Loucy (cell line): Measurements from ENCODE around the gene FIGN.

Experiments used
- H2AFZ ChIP-seq: fragments of 200-600 bp; sonication (generic); 2 replicates; pipeline ENCODE4 v1.6.0; 2016; ENCODE audit warnings: antibody characterized with exemption, mild to moderate bottlenecking, low read length, moderate library complexity
- H3F3A ChIP-seq: fragments of 200-600 bp; 2 replicates; pipeline ENCODE4 v1.6.0; 2016; ENCODE audit warnings: antibody characterized with exemption, low read depth, mild to moderate bottlenecking
- H3K27me3 ChIP-seq: fragments of 200-600 bp; sonication (generic); 2 replicates; pipeline ENCODE4 v1.6.1; 2014; ENCODE audit warnings: low read length, mild to moderate bottlenecking; ENCODE audit not compliant: insufficient read depth, poor library complexity, severe bottlenecking
- H3K36me3 ChIP-seq: fragments of 200-600 bp; sonication (generic); 2 replicates; pipeline ENCODE4 v1.6.1; 2016; ENCODE audit warnings: low read length; ENCODE audit not compliant: insufficient read depth
- H3K4me1 ChIP-seq: fragments of 200-600 bp; sonication (generic); 2 replicates; pipeline ENCODE4 v1.5.1; 2014; ENCODE audit warnings: low read length, mild to moderate bottlenecking; ENCODE audit not compliant: insufficient read depth, poor library complexity, severe bottlenecking
- H3K4me2 ChIP-seq: fragments of 200-600 bp; sonication (generic); 2 replicates; pipeline ENCODE4 v1.6.0; 2014; ENCODE audit warnings: antibody characterized with exemption, low read length, low read depth, mild to moderate bottlenecking; ENCODE audit not compliant: poor library complexity, severe bottlenecking
- H3K4me3 ChIP-seq: fragments of 200-600 bp; sonication (generic); 2 replicates; pipeline ENCODE4 v1.5.1; 2014; ENCODE audit warnings: low read length, mild to moderate bottlenecking, mixed read lengths; ENCODE audit not compliant: poor library complexity, severe bottlenecking
- H3K79me2 ChIP-seq: fragments of 200-600 bp; sonication (generic); 2 replicates; pipeline ENCODE4 v1.6.1; 2014; ENCODE audit warnings: low read length; ENCODE audit not compliant: insufficient read depth
- H3K9ac ChIP-seq: fragments of 200-600 bp; sonication (generic); 2 replicates; pipeline ENCODE4 v1.6.0; 2014; ENCODE audit warnings: mild to moderate bottlenecking, low read depth, low read length, moderate library complexity; ENCODE audit not compliant: poor library complexity, severe bottlenecking
- H3K9me2 ChIP-seq: fragments of 200-600 bp; sonication (generic); replicated peaks from 2 replicates; pipeline ENCODE4 v1.6.1; 2016; ENCODE audit warnings: low read depth, low read length, mixed read lengths
- H3K9me3 ChIP-seq: fragments of 200-600 bp; sonication (generic); 2 replicates; pipeline ENCODE4 v1.6.1; 2014; ENCODE audit warnings: mild to moderate bottlenecking, antibody characterized with exemption, low read length, low read depth; ENCODE audit not compliant: insufficient read depth
- H4K20me1 ChIP-seq: fragments of 200-600 bp; sonication (generic); 2 replicates; pipeline ENCODE4 v1.6.0; 2014; ENCODE audit warnings: antibody characterized with exemption, low read length, mild to moderate bottlenecking; ENCODE audit not compliant: insufficient read depth, poor library complexity, severe bottlenecking
- EZH2phosphoT487 ChIP-seq: fragments of 200-600 bp; IDR thresholded peaks from 2 replicates; pipeline ENCODE4 v1.6.1; 2018; ENCODE audit warnings: antibody characterized with exemption, mild to moderate bottlenecking, moderate library complexity, borderline replicate concordance
- TF ChIP-seq, protein P1 (sequence below): fragments of 200-600 bp; sonication (generic); conservative IDR thresholded peaks from 2 replicates; pipeline ENCODE4 v1.5.1; 2014; ENCODE audit warnings: mild to moderate bottlenecking, antibody characterized with exemption, low read length

The FIGN gene

DNA sequence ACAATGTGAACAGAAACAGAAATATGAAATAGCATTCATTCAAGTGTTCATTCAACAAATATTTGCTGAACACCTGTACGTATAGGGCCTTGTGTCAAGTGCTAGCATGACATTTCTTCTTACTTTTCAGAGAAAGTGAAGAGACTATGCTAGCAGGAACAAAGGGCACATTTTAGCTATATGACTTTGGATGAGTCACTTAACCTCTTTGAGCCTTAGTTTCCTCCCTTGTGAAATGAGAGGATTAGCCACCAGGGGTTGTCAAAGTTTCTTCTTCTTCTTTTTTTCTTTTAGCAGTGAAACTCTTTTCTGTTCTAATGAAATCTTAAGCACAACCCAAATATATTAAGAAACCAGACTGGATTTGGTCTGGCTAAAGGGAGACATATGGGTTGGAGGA, 53.1 kb downstream of the FIGN start:
- H3K9me2 ChIP-seq = no peaks in the 10 kb centered on the region
- H3K4me1 ChIP-seq = no peaks in the 10 kb centered on the region
- H3K36me3 ChIP-seq = no peaks in the 10 kb centered on the region
- no peak overlapping the region for H3K9ac ChIP-seq
- TF ChIP-seq, protein P1, sequence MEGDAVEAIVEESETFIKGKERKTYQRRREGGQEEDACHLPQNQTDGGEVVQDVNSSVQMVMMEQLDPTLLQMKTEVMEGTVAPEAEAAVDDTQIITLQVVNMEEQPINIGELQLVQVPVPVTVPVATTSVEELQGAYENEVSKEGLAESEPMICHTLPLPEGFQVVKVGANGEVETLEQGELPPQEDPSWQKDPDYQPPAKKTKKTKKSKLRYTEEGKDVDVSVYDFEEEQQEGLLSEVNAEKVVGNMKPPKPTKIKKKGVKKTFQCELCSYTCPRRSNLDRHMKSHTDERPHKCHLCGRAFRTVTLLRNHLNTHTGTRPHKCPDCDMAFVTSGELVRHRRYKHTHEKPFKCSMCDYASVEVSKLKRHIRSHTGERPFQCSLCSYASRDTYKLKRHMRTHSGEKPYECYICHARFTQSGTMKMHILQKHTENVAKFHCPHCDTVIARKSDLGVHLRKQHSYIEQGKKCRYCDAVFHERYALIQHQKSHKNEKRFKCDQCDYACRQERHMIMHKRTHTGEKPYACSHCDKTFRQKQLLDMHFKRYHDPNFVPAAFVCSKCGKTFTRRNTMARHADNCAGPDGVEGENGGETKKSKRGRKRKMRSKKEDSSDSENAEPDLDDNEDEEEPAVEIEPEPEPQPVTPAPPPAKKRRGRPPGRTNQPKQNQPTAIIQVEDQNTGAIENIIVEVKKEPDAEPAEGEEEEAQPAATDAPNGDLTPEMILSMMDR = no peak
- TF ChIP-seq EZH2phosphoT487 = no peak
- H3K4me3 ChIP-seq = no peak overlapping the region
- no peaks in the 10 kb centered on the region for H4K20me1 ChIP-seq
- no peaks in the 10 kb centered on the region for H3K9me3 ChIP-seq
- H3K79me2 ChIP-seq = no peaks in the 10 kb centered on the region
- H3K4me2 ChIP-seq = no peak overlapping the region
- no peaks in the 10 kb centered on the region for H3K27me3 ChIP-seq
- no peaks in the 10 kb centered on the region for H3F3A ChIP-seq
- H2AFZ ChIP-seq = no peak overlapping the region

DNA sequence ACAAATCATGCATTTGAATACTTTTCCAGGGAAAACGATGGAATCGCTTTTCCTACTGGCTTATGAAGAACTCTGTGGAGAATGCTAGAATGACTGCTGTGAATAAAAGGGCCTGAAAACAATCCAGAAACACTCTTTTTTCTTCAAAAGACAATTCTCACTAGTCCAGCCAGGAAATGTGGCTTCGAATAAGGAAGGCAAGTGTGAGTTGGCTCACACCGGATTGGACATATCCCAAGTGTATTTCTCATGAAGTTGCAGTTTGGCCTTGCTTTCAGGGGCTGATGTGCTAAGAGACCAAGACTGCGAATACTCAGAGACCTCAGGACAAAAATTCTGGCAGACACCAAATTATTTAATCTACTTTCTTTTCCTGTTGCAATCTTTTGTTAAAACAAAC, 54.1 kb downstream of the FIGN start:
- H3K9me2 ChIP-seq = no peaks in the 10 kb centered on the region
- H3K4me1 ChIP-seq = no peaks in the 10 kb centered on the region
- H3F3A ChIP-seq = no peaks in the 10 kb centered on the region
- no peak overlapping the region for H2AFZ ChIP-seq
- no peaks in the 10 kb centered on the region for H3K27me3 ChIP-seq
- no peak overlapping the region for H3K4me3 ChIP-seq
- no peaks in the 10 kb centered on the region for H4K20me1 ChIP-seq
- no peak overlapping the region for H3K4me2 ChIP-seq
- H3K79me2 ChIP-seq = no peaks in the 10 kb centered on the region
- TF ChIP-seq EZH2phosphoT487 = no peak
- TF ChIP-seq, protein P1 = no peak
- H3K36me3 ChIP-seq = no peaks in the 10 kb centered on the region
- no peaks in the 10 kb centered on the region for H3K9me3 ChIP-seq
- no peak overlapping the region for H3K9ac ChIP-seq

DNA sequence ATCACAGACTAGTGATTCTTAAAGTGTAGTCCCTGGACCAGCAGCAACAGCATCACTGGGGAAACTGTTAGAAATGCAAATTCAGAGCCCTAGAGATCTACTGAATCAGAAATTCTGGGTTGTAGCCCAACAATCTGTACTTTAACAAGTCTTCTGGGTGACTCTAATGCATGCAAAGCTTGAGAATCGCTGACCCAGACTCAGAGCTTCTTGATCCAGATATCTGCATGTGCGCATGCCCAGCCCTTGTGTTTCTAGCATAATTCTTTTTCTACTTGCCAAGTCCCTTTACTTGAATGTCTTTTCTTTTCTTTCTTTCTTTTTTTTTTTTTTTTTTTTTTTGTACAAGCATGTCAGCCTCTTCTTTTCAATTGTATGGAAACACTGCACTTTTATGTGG, 60.4 kb downstream of the FIGN start:
- Histone ChIP-seq H3K9ac (no peak overlapping the region), H3K27me3 (no peaks in the 10 kb centered on the region)

More for the DNA sequence above, 60.4 kb downstream of the FIGN start:
- H3K36me3 ChIP-seq = no peaks in the 10 kb centered on the region
- H4K20me1 ChIP-seq = no peaks in the 10 kb centered on the region
- no peak overlapping the region for H3K4me3 ChIP-seq
- H3K4me1 ChIP-seq = no peaks in the 10 kb centered on the region
- no peaks in the 10 kb centered on the region for H3F3A ChIP-seq
- TF ChIP-seq EZH2phosphoT487 = no peak
- TF ChIP-seq, protein P1 = no peak
- no peak overlapping the region for H2AFZ ChIP-seq
- H3K79me2 ChIP-seq = no peaks in the 10 kb centered on the region
- H3K9me2 ChIP-seq = no peaks in the 10 kb centered on the region
- H3K4me2 ChIP-seq = no peak overlapping the region
- H3K9me3 ChIP-seq = no peaks in the 10 kb centered on the region
